MCF 10A (cell line): Measurements from ENCODE around the gene BCAS3. TPM values are rescaled to one million over a fixed set of nuclear protein-coding genes. Genes with fewer than 3 reads are reported as not detected.
"Not testable (repeated sequence)": the region's sequence is repeated elsewhere in the genome, so short reads cannot be mapped to it uniquely, and the experiment has no call there.

Source experiments
- BruUV-seq: library from RNA; stranded (reverse); fragments of 400-500 nt; replicated peaks from 2 replicates; lab custom pipeline; 2021; lab: Mats Ljungman, UMichigan
- CTCF ChIA-PET: fragments of 300-600 bp; sonication (Branson Sonifier 250); formaldehyde crosslinking; extraction: SDS; loops from one replicate; lab custom pipeline; 2021; ENCODE audit warnings: antibody characterized with exemption, inconsistent platforms; lab: Yijun Ruan, JAX
- POLR2A ChIA-PET: fragments of 300-600, 350-650 bp; sonication (Branson Sonifier 250); formaldehyde crosslinking; extraction: SDS; loops from one replicate; lab custom pipeline; 2020; ENCODE audit warnings: antibody characterized with exemption, inconsistent platforms; lab: Yijun Ruan, JAX
- DNase-seq: peaks from one replicate; pipeline ENCODE4 v3.0.0-alpha.2; 2018; ENCODE audit not compliant: unreplicated experiment
- H3K27ac Mint-ChIP-seq: one replicate; pipeline ENCODE4 v1.8.0; 2022; ENCODE audit warnings: mild to moderate bottlenecking, low read depth, mixed read lengths; ENCODE audit not compliant: unreplicated experiment
- H3K27me3 Mint-ChIP-seq: one replicate; pipeline ENCODE4 v1.8.0; 2022; ENCODE audit warnings: mixed read lengths; ENCODE audit not compliant: insufficient read depth, unreplicated experiment
- H3K36me3 Mint-ChIP-seq: one replicate; pipeline ENCODE4 v1.8.0; 2022; ENCODE audit warnings: mild to moderate bottlenecking, moderate library complexity, mixed read lengths; ENCODE audit not compliant: insufficient read depth, unreplicated experiment
- H3K4me1 Mint-ChIP-seq: one replicate; pipeline ENCODE4 v1.8.0; 2022; ENCODE audit warnings: mixed read lengths; ENCODE audit not compliant: insufficient read depth, unreplicated experiment
- H3K4me3 Mint-ChIP-seq: one replicate; pipeline ENCODE4 v1.8.0; 2022; ENCODE audit warnings: mild to moderate bottlenecking, moderate library complexity, mixed read lengths; ENCODE audit not compliant: unreplicated experiment
- H3K9me3 Mint-ChIP-seq: one replicate; pipeline ENCODE4 v1.8.0; 2022; ENCODE audit warnings: mixed read lengths; ENCODE audit not compliant: unreplicated experiment
- CTCF ChIP-seq: fragments of 200-600 bp; IDR thresholded peaks from one replicate; pipeline ENCODE4 v1.8.0; 2022; ENCODE audit warnings: antibody characterized with exemption, mild to moderate bottlenecking; ENCODE audit not compliant: unreplicated experiment
- intact Hi-C: fragments of 100-400 bp; cut with micrococcal nuclease; formaldehyde crosslinking; loops from 2 replicates; pipeline ENCODE4 v1.14.1; 2022
- total RNA-seq: library from RNA; stranded (reverse); gene quantifications from 2 replicates; pipeline ENCODE4 v1.2.3, GENCODE V29; 2022

BCAS3 gene
- total RNA-seq, 1 experiment from 2014 or later: 14.6 TPM

GRCh38 chr17:61240851-61241468 is 563.3 kb downstream of the BCAS3 start:
- ChIA-PET POLR2A (interaction anchor here (0.6 to 1.6 kb wide), 2 partner anchors 8 to 52 kb away, joined by 3 read pairs; no protein-coding TSS in a partner anchor), CTCF (interaction anchor here (0.5 to 0.6 kb wide), 3 partner anchors 52 to 496 kb away, joined by 3 read pairs; no protein-coding TSS in a partner anchor)
- intact Hi-C loops: no loop called here
- H3K9me3 Mint-ChIP-seq: no peaks in the 10 kb centered on the region
- BruUV-seq: no TSS peak
- no peak for TF ChIP-seq CTCF
- no peak overlapping the region for H3K27ac Mint-ChIP-seq
- H3K4me3 Mint-ChIP-seq: no peak overlapping the region
- no peaks in the 10 kb centered on the region for H3K27me3 Mint-ChIP-seq
- no peaks in the 10 kb centered on the region for H3K36me3 Mint-ChIP-seq
- DNase-seq: no peak
- no peaks in the 10 kb centered on the region for H3K4me1 Mint-ChIP-seq

GRCh38 chr17:61244988-61245387 is 567.3 kb downstream of the BCAS3 start:
- CTCF ChIA-PET, H3K9me3 Mint-ChIP-seq, H3K4me3 Mint-ChIP-seq, DNase-seq, H3K27me3 Mint-ChIP-seq, H3K36me3 Mint-ChIP-seq, intact Hi-C loops, H3K4me1 Mint-ChIP-seq, BruUV-seq, POLR2A ChIA-PET, H3K27ac Mint-ChIP-seq: not testable (repeated sequence)

GRCh38 chr17:61245706-61246135 is 568.1 kb downstream of the BCAS3 start:
- no TSS peak for BruUV-seq
- peaks cover 7% of the 10 kb centered on the region for H3K4me1 Mint-ChIP-seq
- H3K4me3 Mint-ChIP-seq: no peak overlapping the region
- ChIA-PET POLR2A (no interaction called here), CTCF (no interaction called here)
- intact Hi-C loops: no loop called here
- no peak for TF ChIP-seq CTCF
- no peak overlapping the region for H3K27ac Mint-ChIP-seq
- H3K36me3 Mint-ChIP-seq: no peaks in the 10 kb centered on the region
- no peak for DNase-seq
- H3K27me3 Mint-ChIP-seq: no peaks in the 10 kb centered on the region
- H3K9me3 Mint-ChIP-seq: no peaks in the 10 kb centered on the region

GRCh38 chr17:61247439-61247838 is 569.8 kb downstream of the BCAS3 start:
- H3K4me1 Mint-ChIP-seq: peaks cover 11% of the 10 kb centered on the region
- no peak overlapping the region for H3K27ac Mint-ChIP-seq
- ChIA-PET CTCF (interaction anchor here (0.7 kb wide), 1 partner anchor 304 kb away, joined by 3 read pairs; no protein-coding TSS in a partner anchor), POLR2A (no interaction called here)
- no peak overlapping the region for H3K4me3 Mint-ChIP-seq
- intact Hi-C loops: no loop called here
- no peaks in the 10 kb centered on the region for H3K9me3 Mint-ChIP-seq
- no TSS peak for BruUV-seq
- peak; percentile 7 for DNase-seq
- no peaks in the 10 kb centered on the region for H3K36me3 Mint-ChIP-seq
- TF ChIP-seq CTCF: no peak
- no peaks in the 10 kb centered on the region for H3K27me3 Mint-ChIP-seq
